Chondrocyte (in vitro differentiated cells): ENCODE results near the gene ATP13A3. TPM values are rescaled to one million over a fixed set of nuclear protein-coding genes. Genes with fewer than 3 reads are reported as not detected.

ENCODE experiments used
- DNase-seq: peaks from one replicate; pipeline ENCODE4 v3.0.0; 2021; ENCODE audit warnings: mixed read lengths, low spot score
- H3K27ac Mint-ChIP-seq: one replicate; pipeline ENCODE4 v1.8.0; 2021; ENCODE audit warnings: mild to moderate bottlenecking, moderate library complexity, mixed read lengths; ENCODE audit not compliant: unreplicated experiment
- H3K27me3 Mint-ChIP-seq: 2 replicates; pipeline ENCODE4 v1.8.0; 2021; ENCODE audit warnings: low read depth, mixed read lengths
- H3K36me3 Mint-ChIP-seq: 2 replicates; pipeline ENCODE4 v1.8.0; 2021; ENCODE audit warnings: low read depth, mixed read lengths
- H3K4me1 Mint-ChIP-seq: 2 replicates; pipeline ENCODE4 v1.8.0; 2021; ENCODE audit warnings: low read depth, mild to moderate bottlenecking, mixed read lengths
- H3K4me3 Mint-ChIP-seq: one replicate; pipeline ENCODE4 v1.8.0; 2021; ENCODE audit warnings: mild to moderate bottlenecking, moderate library complexity, mixed read lengths; ENCODE audit not compliant: unreplicated experiment
- H3K9me3 Mint-ChIP-seq: 2 replicates; pipeline ENCODE4 v1.8.0; 2021; ENCODE audit warnings: low read depth, mixed read lengths
- total RNA-seq: library from RNA; stranded (reverse); gene quantifications from 3 replicates; pipeline ENCODE4 v1.2.1, GENCODE V29; 2021
- TF ChIP-seq, protein P1 (sequence below): fragments of 200-600 bp; sonication (generic); IDR thresholded peaks from 2 replicates; pipeline ENCODE4 v1.5.0; 2021; ENCODE audit warnings: antibody characterized with exemption, mild to moderate bottlenecking, moderate library complexity

Gene ATP13A3
- total RNA-seq, 1 donor from 2014 or later: 87.7 TPM

- H3K36me3 Mint-ChIP-seq: no peaks in the 10 kb centered on the region
- H3K9me3 Mint-ChIP-seq: no peaks in the 10 kb centered on the region
- DNase-seq: no peak
- no peak overlapping the region for H3K4me3 Mint-ChIP-seq
- no peaks in the 10 kb centered on the region for H3K27me3 Mint-ChIP-seq
- TF ChIP-seq, protein P1, sequence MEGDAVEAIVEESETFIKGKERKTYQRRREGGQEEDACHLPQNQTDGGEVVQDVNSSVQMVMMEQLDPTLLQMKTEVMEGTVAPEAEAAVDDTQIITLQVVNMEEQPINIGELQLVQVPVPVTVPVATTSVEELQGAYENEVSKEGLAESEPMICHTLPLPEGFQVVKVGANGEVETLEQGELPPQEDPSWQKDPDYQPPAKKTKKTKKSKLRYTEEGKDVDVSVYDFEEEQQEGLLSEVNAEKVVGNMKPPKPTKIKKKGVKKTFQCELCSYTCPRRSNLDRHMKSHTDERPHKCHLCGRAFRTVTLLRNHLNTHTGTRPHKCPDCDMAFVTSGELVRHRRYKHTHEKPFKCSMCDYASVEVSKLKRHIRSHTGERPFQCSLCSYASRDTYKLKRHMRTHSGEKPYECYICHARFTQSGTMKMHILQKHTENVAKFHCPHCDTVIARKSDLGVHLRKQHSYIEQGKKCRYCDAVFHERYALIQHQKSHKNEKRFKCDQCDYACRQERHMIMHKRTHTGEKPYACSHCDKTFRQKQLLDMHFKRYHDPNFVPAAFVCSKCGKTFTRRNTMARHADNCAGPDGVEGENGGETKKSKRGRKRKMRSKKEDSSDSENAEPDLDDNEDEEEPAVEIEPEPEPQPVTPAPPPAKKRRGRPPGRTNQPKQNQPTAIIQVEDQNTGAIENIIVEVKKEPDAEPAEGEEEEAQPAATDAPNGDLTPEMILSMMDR: no peak
- peaks cover 25% of the 10 kb centered on the region for H3K4me1 Mint-ChIP-seq
- H3K27ac Mint-ChIP-seq: no peak overlapping the region
Observed at GRCh38 chr3:194470615-194471014, 16.2 kb downstream of the ATP13A3 start.

- no peaks in the 10 kb centered on the region for H3K36me3 Mint-ChIP-seq
- H3K4me3 Mint-ChIP-seq: no peak overlapping the region
- H3K27me3 Mint-ChIP-seq: no peaks in the 10 kb centered on the region
- DNase-seq: no peak
- no peaks in the 10 kb centered on the region for H3K9me3 Mint-ChIP-seq
- H3K27ac Mint-ChIP-seq: no peak overlapping the region
- peaks cover 25% of the 10 kb centered on the region for H3K4me1 Mint-ChIP-seq
- TF ChIP-seq, protein P1: no peak
Observed at GRCh38 chr3:194469977-194470376, 16.8 kb downstream of the ATP13A3 start.

DNA sequence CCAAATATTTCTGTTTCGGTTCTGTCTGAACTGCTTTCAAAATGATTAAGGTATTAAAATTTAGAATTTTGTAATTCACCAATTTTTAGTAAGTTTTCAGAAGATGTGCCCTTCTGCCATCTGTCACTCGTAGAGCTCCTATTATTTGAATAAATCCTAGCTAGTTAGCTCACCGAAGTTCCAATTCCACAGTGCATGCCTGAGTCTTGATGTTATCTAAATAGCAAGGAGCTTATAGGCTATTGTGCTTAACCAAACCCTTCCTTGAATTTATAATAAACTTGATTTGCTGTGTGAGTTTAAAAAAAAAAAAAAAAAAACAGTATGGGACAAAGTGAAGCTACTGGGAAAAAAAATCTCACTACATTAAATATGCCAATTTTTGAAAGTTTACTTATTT is 18.7 kb downstream of the ATP13A3 start:
- Mint-ChIP-seq H3K4me3 (no peak overlapping the region), H3K27me3 (no peaks in the 10 kb centered on the region), H3K4me1 (peaks cover 25% of the 10 kb centered on the region), H3K9me3 (no peaks in the 10 kb centered on the region), H3K36me3 (no peaks in the 10 kb centered on the region), H3K27ac (no peak overlapping the region)
- no peak for DNase-seq
- TF ChIP-seq, protein P1: no peak

GRCh38 chr3:194466761-194467356 is 19.9 kb downstream of the ATP13A3 start:
- no peaks in the 10 kb centered on the region for H3K27me3 Mint-ChIP-seq
- no peak overlapping the region for H3K4me3 Mint-ChIP-seq
- DNase-seq: no peak
- TF ChIP-seq, protein P1: no peak
- no peaks in the 10 kb centered on the region for H3K9me3 Mint-ChIP-seq
- H3K4me1 Mint-ChIP-seq: peaks cover 19% of the 10 kb centered on the region
- H3K27ac Mint-ChIP-seq: no peak overlapping the region
- H3K36me3 Mint-ChIP-seq: no peaks in the 10 kb centered on the region

- no peak for DNase-seq
- Mint-ChIP-seq H3K4me1 (peaks cover 17% of the 10 kb centered on the region), H3K4me3 (no peak overlapping the region), H3K36me3 (no peaks in the 10 kb centered on the region), H3K27ac (no peak overlapping the region), H3K27me3 (no peaks in the 10 kb centered on the region), H3K9me3 (no peaks in the 10 kb centered on the region)
- TF ChIP-seq, protein P1: no peak
Observed at GRCh38 chr3:194465920-194466570, 20.8 kb downstream of the ATP13A3 start.
